Stimulated activated CD4-positive, alpha-beta T cell treated with anti-CD3 and anti-CD28 coated beads, Interleukin-1b, Interleukin-23, amount 100 ng/mL, for 48 hours (primary cell): ENCODE data around the gene LRMDA.

Source experiments
- DNase-seq: peaks from one replicate; pipeline ENCODE4 v3.0.0-alpha.2; 2020

The LRMDA gene

DNA sequence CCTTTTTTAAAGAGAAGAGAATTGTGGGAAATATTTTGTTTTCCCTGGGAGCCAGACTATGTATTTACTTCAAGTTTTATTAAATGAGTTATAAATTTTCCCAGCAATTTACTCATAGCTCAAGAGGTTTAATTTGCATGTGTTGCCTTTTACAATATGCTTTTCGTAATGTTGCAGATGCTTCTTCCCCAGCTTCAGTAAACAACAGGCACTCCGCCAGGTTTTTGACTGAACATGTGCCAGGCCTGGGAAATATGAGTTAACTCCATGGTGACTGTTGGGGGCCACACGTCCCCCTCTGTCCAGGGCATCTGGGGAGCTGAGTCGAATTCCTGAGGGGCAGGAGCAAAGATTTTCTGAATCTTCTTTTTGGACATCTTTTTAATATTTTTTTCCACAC is 545.7 kb downstream of the LRMDA start:
- DNase-seq = no peak

- no peak for DNase-seq
Observed at GRCh38 chr10:75978213-75978612, 546.8 kb downstream of the LRMDA start.

DNA sequence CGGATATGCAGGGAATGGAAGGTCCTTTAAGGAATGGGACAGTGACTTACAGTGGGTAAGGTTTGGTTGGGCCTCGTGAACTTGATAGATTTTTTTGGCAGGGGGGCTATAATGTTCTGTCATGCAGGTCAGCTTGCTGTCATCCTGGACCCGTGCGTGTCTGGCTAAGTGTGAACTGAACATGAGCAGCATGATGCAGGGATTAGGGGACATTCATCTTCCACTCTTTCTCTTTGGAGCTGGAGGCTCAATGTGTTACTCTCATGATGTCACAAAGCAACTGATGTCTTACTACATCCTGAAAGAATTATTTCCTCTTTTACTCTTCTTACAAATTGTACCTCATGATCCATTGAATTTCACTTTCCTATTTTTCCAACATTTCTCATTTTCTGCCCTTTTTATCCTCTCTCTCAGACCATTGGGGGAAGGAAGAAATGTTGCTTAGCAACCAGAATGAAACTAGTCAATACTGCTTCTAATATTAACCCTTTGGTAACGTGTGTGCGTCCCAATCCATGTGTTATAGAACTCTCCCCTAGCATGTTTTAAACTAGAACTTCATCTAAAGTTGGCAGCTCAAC is 549.1 kb downstream of the LRMDA start:
- no peak for DNase-seq

DNA sequence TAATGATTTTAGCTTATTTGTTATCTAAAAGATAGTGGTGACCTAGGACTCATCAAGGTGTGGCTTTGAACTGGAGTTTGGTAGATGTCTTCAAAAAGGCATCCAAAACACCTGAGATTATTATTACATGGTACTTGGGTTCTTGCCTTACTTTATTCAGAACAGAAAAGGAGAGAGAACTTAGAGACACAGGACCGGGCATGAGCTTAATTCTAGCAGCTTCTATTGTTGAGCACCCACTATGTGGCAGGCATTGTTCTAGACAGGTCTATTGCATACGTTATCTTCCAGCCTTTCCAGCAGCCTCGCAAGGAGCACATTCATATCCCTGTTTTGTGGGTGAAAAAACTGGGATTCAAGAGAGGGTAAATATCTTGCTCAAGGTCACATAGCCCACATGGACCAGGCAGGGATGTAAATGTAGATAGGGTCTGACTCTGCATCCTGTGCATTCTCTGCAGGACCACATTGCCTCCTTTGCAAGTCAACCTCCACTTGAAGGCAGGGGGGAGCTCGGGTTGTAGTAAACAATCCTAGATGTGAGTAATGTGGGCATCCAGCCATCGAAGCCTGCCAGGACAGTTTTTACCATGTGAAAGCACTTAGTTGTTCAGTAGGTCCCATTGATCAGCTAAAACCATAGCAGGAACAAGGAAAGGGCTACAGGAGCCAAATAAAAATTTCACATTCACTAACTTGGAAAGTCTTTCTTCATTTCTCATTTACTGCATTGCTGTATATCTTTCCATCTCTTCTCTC is 551.4 kb downstream of the LRMDA start:
- DNase-seq = no peak

DNA sequence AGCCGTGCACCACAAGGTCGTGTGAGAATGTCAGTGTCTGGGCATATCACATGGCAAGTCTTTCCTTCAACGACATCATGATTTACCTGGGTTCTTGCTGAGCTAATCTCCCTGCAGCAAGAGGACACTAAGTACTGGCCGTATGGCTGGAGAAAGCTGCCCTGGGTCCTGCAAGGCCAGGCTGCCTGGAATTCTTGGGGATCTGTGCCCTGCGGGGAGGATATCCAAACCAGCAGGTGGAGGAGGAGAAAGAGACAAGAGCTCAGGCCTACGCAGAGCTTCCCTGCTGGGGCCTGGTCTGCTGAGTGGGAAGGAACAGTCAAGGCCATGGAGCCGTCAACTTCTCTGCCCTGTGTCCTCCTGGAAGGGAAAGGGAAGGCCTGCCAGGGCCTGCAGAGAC is 552.6 kb downstream of the LRMDA start:
- DNase-seq = no peak

DNA sequence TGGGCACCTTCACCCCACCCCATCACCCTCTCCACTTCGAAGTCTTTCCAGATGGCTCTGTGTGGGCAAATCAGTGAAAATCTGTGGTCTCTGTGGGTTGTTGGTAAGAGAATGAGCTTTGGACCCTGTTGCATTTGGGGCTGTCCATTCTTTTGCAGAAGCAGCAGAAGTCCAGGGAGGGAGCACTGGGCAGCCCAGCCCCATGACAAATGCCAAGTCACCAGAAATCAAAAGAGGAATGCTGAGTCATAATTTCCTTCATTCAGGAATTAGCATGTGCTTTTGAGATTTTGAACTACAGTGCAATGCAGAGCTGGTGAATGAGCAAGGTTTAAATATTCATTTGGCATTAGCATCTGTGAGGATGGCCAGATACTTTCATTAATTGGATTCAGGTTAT is 556.2 kb downstream of the LRMDA start:
- no peak for DNase-seq

DNA sequence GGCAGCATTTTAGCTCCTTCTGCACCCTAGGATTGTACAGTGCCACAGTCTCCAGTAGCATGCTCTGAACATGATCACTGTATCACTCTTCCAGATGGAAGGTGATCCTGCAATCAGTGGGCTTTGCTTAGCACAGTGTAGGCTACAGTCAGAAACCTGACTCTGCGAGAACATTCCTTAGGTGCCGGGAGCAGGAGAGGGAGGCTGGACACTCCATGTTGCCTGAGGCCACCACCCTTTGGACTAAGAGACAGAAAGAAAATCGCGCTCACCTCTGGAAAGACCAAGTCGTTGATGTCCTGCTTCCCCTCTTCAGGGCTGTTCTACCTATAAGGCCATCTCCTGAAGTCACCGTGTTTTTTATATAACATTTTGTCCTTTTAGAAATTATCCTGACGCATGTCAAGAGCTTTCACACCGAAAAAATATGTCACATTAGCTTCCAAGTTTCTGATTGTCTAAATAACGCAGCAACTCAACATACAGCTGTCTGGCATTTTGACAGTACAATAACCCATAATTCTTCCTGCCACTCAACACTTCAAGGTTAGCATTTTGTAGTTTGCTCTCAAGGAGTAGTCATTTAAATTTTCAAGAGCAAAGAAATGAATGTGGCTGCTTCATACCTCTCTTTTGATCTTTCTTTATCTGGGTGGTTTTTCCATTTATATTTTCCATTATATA is 563.1 kb downstream of the LRMDA start:
- no peak for DNase-seq

DNA sequence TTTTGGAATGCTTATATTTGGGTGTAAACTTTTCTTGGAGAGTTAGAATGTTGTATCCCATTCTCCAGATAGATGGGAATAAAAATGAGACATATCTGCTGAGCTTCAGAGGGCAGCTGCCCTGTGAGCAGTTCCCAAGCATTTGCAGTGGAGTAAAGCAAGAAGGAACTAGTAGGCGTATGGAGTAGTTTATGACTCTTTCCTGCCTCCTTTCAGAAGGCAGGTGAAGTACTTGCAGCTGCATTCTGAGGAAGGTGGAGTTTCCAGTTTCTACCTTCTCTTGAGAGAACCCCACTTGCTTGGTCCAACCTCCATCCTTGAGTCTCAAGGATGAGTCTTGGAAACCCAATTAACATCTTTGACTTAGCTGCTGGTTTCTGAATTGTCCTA is 563.6 kb downstream of the LRMDA start:
- no peak for DNase-seq

- DNase-seq = no peak
Observed at GRCh38 chr10:75995720-75996119, 564.3 kb downstream of the LRMDA start.

DNA sequence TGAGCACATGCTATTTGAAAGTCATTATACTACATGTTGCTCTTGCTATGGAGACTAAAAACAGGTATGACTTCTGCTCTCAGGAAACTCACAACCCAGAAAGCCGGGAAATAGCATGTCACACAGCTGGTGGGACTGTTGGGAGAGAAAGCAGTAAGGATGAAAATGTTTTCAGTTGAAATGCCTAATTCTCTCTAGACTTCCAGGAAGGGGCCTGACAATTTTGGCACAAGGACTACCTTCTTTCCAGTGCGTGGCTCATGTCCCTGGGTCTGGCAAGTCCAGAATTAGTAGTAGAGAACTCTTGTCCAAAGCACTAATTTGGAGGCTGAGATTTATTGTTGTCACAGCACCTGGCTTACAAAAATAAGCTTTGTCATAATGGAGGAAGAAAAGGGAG is 567.6 kb downstream of the LRMDA start:
- no peak for DNase-seq

GRCh38 chr10:75999515-76000209 is 568.2 kb downstream of the LRMDA start:
- DNase-seq = no peak

- DNase-seq = no peak
Observed at GRCh38 chr10:76000550-76000949, 569.1 kb downstream of the LRMDA start.

DNA sequence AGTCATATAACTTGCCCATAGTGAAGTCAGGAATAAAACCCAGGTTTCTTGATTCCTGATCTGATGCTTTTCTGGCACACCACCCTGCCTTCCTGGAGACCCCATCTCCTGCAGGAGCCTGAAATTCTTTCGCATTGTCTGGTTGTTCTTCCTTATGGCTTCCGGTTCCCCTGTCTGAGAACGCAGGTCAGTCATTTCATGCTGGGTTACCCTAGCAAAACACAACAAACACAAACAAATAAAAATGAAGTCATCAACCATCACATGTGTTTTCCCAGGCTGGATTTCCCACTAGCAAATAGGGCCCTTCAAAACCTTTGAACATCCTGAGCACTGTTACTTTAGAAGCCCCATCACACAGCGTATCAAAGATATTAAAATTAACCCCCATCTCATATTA is 569.6 kb downstream of the LRMDA start:
- no peak for DNase-seq

DNA sequence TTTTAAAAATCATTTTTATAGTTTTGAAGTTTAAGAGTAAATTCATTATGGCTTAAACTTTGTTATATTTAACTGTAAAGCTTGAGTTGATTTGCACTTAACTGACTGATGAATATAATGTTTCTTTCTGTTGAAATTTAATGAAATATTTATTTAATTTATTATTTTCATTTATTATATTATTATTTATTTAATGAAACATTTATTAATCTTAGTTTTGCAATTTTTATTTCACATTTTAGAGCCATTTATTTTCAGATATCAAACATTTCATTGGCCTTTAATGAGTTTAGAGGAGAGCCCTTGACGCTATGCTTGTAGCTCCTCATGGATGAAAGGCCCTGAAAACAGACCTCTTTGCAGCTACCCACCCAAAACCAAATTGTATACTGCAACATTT is 570.0 kb downstream of the LRMDA start:
- DNase-seq = no peak

- no peak for DNase-seq
Observed at GRCh38 chr10:76002262-76002854, 570.9 kb downstream of the LRMDA start.

DNA sequence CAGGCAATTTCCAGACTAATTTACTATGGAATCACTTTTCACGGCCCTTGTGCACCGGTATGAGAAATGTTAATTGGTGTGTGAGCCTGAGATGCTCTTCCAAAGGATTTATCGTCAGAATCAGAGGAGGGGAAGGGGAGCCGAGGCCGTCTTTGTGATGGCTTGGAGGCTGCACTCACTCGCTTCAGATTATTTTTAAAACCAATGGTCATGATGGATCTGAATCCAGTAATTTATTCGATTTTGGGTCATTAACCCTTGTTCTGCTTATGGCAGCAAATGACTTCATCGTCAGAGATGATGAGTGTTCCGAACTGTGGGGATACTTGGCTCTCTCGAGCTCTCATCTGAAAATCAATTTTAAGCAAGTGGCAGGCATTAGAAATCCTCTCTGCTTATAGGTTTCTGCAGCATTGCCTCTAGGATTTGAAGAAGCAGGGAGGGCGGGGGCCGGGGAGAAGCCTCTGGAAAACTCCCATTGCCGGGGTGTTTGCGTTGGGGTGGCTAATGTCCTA is 576.3 kb downstream of the LRMDA start:
- no peak for DNase-seq

DNA sequence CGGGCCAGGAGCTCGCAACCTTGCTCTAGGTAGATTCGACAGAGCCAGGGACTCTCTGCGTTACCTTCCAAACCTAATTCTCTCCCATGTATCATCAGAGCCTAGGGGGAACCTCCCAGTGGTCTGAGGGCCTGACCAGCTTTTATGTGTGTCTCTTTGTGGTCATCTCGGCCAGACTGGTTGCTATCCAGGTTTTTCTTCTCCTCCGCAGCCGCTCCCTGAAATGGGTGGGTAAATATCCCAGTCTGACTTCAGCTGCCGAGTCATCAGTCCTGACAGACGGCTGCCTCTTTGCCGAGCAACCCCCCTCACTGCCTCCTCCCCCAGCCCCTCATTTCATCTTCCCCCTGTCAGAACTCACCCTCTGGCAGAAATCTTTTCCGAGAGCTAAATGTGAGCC is 578.1 kb downstream of the LRMDA start:
- no peak for DNase-seq

- DNase-seq = no peak
Observed at GRCh38 chr10:76010703-76011102, 579.3 kb downstream of the LRMDA start.

DNA sequence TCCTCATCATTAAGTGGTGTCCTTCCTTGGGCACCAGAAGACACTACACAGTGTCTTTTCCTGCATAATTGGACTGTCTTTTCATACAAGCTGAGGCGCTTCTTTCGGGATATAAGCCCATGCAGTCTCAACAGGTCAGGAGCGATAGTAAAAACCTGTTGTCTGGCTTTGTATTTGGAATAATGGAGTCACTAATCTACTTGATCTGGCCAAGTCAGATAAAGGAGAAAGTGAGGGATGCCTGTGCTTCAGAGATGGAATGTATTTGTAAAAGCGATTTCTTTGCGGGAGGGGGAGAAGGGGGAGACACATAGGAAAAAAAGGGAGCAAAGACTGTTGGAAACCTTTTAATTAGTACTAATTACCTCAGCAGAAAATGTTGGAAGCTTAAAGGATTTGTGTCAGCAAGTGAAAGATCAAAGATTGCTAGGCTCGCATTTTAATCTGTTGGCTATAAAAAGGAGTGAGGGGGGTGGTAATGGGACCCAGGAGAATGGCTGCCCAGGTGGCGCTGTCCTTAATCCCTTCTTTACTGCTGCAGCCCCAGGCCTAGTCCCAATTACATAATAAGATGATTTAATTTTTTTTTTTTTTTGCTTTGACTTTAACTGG is 581.4 kb downstream of the LRMDA start:
- no peak for DNase-seq

DNA sequence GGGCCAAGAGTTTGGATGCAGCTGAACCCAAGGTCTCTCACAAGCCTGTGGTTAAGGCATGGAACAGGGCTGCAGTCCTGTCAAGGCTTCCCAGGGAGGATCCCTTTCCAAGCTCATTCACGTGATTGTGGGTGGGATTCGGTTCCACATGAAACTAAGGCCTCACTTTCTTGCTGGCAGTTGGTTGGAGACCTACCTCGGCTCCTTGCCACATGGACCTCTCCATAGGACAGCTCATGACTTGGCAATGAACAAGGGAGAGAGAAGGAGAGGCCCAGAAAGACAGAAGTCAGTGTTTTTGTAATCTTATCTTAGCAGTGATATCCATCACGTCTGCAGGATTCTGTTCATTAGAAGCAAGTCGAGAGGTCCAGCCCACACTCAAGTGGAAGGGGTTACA is 583.8 kb downstream of the LRMDA start:
- DNase-seq = no peak

- no peak for DNase-seq
Observed at GRCh38 chr10:76017026-76017732, 585.8 kb downstream of the LRMDA start.
